NCI-H2171 (cell line): ENCODE results near the gene PIGU.
"Not testable (repeated sequence)": the region's sequence is repeated elsewhere in the genome, so short reads cannot be mapped to it uniquely, and the experiment has no call there.

Experiments used
- DNase-seq: peaks from one replicate; lab custom pipeline; 2025; lab: John Stamatoyannopoulos, UW

PIGU gene

DNA sequence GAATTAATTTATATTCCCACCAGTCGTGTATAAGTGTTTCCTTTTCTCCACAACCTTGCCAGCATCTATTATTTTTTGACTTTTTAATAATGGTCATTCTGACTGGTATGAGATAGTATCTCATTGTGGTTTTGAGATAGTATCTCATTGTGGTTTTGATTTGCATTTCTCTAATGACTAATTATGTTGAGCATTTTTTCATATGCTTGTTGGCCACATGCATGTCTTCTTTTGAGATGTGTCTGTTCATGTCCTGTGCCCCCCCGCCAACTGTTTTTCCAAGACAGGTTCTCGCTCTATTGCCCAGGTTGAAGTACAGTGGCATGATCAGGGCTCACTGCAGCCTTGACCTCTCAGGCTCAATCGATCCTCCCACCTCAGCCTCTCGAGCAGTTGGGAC lies 15.1 kb downstream of the PIGU start:
- not testable (repeated sequence) for DNase-seq

DNA sequence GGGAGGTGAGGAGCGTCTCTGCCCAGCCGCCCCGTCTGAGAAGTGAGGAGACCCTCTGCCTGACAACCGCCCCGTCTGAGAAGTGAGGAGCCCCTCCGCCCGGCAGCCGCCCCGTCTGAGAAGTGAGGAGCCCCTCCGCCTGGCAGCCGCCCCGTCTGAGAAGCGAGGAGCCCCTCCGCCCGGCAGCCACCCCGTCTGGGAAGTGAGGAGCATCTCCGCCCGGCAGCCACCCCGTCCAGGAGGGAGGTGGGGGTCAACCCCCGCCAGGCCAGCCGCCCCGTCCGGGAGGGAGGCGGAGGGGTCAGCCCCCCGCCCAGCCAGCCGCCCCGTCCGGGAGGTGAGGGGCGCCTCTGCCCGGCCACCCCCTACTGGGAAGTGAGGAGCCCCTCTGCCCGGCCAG lies 18.2 kb downstream of the PIGU start:
- DNase-seq: not testable (repeated sequence)

DNA sequence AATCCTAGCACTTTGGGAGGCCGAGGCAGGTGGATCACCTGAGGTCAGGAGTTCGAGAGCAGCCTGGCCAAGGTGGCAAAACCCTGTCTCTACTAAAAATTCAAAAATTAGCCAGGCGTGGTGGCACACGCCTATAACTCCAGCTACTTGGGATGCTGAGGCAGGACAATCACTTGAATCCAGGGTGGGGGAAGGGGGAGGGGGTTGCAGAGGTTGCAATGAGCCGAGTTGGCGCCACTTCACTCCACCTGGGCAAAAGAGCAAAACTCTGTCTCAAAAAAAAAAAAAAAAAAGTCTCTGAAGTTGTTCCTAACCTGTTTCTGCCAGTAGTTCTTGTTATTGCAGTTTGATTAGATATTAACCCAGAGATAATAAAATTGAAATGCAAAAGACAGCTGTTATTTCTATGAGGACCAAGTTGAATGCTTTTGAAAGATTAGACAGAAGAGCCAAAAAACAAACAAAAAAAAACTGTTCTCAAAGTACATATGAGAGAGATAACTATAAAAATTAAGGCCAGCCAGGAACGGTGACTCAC lies 22.6 kb downstream of the PIGU start:
- DNase-seq: no peak

DNA sequence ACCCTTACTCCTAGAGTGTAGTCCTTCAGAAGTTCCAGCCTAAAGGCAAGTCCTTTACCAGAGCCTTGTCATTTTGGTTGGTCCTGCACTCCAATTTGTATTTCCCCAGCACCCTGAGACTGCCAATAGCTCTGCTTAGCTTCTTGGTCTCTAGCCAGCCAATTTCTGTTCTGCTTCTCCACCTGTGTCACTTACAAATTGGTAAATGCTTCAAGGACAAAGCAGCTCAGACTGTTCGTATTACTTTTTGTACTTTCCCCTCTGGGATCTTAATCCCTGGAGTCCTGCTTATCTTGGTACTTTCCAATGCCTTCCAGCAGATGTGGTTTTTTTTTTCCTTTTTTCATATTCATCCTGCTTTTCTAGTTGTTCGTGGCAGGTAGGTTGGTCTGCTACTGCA lies 25.7 kb downstream of the PIGU start:
- no peak for DNase-seq

DNA sequence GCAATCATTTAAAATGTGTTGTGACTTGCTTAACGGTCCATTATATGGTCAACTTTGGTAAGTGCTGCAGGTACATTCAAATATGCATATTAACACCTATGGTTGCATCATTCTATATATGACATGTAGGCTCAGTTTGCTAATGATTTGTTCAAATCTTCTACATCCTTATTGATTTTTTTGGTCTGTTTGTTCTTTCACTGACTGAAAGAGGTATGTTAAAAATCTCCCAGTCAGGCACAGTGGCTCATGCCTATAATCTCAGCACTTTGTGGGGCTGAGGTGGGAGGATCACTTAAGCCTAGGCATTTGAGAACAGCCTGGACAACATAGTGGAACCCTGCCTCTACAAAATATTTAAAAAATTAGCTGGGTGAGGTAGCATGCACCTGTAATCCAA lies 29.2 kb downstream of the PIGU start:
- no peak for DNase-seq

DNA sequence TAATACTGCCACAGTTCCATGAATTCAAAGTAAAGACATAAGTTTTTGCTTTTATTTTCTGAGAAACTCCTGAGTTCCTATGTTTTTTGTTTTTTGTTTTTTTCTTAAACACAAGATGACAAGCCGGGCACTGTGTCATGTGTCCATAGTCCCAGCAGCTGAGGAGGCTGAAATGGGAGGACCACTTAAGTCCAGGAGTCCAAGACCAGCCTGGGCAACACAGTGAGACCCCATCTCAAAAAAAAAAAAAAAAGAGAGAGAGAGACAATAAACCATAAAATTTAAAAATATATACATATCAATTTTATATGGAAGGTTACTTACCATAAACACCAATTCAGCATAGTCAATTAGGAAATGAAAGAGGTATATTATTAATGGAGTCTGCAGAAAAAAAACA lies 31.9 kb downstream of the PIGU start:
- no peak for DNase-seq

DNA sequence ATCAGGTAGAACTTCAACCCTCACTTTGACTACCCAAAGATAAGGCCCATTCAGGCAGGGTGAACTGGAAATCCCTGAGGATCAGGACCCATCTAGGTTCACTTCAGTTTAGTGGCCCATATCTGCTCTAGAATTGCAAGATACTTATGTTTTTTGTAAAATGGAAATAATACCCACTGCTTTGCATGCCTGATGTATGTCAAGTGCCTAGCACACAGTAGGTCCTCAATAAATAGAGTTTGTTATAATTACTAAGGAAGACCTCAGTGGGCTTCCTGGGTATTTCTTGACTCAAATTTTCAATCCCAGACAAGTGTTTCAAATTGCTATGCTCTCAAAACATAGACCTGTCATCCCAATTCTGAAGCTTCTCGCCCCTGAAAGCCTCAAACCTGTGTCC lies 32.5 kb downstream of the PIGU start:
- no peak for DNase-seq

DNA sequence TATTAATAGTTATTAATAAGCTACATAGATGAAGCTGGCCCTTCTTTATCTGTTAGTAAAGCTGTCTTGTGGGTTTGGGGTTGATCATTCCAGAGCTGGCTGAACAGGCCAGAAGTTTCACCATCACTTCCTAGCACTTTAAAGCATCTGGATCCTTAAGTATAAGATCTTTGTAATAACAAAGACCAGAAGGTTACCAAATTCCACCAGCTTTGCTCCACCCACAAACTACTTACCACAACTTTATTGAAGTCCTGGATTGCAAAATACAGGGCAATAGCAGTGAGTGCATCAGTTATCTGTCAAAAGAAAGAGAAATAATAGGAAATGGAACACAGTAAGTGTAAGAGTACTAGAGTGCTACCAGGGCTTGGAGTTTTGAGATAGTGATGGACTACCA lies 33.0 kb downstream of the PIGU start:
- DNase-seq: no peak

DNA sequence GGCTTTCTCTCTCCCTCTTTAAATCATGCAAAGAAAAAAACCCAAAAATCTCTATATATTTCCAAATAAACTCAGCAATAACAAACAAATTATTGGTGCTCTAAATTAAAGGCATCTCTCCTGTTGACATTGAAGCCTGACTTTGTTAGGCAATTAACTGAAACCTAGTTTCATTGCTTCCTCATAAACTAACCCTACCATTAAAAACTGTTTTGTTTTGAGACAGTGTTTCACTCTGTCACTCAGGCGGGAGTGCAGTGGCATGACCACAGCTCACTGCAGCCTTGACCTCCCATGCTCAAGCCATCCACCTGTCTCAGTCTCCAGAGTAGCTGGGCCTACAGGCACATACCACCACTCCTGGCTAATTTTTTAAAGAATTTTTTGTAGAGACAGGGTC lies 34.9 kb downstream of the PIGU start:
- no peak for DNase-seq

DNA sequence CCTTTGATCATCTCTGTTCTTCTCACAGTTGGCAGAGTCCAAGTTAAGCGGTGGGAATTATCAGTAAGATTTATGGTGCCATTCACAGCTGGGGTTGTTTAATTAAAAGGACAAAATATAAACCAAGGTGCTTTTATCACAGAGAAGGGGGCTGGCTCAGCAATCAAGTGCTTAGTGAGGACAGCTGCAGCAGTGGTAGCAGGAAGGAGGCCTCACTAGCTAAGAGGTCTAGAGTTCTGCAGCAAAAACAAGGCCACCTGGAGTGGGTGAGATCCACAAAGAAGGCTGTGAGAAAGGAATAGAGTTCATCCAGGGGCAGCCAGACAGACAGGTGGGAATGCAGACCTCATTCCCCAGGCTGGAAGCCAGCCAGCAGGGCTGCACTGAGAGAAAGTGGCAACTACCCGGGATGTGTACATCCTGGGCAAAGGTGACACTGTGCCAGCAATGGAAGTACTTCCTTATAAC lies 37.1 kb downstream of the PIGU start:
- peak; percentile 87 for DNase-seq

DNA sequence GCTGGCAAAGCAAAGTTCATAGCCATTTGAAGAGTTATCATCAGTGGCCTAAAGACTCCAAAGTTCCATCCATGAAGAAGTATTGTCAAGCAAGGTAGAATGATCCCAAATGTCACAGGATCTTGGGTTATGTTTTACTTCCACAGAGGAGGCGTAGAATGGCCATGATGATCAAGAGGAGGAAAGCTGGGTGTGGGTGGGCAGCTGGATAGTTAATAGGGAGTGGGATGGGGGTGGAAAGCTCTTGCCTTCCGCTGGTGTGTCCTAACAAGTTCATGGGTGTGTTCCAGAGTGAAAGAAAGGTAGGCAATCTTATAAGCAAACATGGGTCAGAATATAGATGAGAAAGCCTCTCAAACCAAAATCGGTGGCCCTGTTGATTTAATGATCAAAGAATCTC lies 38.4 kb downstream of the PIGU start:
- no peak for DNase-seq

DNA sequence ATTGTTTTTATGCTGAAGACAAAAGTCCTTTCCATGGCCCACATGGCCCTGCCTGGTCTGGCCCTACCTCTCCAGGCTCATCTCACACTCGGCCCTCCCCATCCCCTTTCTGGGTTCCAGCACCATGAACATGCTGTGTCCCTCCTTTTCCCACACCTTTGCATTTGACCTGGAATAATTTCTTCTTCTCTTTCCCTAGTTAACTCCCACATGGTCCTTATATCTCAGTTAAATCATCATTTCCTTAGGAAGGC lies 38.9 kb downstream of the PIGU start:
- no peak for DNase-seq

DNA sequence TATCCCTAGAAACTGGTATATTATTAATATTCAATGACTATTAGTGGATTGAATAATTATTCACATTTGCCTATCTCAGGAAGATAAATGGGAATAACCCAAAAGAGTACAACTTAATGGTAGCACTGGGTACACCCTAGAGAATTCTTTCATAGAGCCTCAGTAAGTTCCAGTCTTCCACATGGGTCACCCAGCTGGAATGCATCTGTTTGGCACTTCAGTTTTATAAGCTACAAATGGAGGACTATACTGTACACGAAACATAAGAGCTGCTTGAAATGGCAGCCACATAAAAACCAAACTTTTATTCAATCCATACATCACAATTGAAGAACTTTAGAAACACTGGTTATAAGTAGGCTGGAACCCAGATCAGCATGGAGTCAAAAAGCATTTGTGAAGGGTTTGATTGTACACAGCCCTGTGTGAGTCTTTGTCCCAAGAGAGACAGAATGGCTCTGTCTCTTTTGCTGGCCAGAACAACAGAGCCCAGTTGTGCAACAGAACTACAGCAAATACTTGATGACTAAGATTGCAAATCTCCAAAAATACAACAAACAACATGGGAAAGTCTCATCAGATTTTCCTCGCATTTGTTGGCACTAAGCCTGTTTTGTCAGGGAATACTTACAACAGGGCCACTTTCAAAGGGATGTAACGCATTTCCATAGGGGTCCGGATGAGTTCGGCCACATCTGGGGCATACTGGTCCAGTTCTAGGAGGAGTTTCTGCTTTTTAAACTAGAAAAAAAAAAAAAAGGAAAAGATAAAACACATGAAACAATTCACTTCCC lies 39.5 kb downstream of the PIGU start:
- DNase-seq: no peak

DNA sequence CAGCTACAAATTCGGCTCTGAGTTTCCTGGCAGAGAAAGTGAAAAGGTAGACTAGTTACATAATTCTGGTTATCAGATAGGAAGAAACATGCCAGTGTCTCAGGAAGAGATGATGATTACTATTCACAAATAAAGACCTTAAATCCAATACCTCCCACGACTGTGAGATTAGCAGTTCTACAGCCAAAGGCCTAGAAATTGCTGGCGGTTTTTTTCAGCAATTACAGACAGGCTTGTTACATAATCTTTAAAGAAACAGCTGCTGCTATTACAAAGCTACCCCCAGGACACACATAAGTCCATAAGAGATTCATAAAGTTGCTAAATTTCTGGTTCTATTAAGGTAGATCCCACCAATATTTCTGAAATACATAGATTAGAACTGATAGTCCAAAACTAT lies 40.2 kb downstream of the PIGU start:
- DNase-seq: no peak

DNA sequence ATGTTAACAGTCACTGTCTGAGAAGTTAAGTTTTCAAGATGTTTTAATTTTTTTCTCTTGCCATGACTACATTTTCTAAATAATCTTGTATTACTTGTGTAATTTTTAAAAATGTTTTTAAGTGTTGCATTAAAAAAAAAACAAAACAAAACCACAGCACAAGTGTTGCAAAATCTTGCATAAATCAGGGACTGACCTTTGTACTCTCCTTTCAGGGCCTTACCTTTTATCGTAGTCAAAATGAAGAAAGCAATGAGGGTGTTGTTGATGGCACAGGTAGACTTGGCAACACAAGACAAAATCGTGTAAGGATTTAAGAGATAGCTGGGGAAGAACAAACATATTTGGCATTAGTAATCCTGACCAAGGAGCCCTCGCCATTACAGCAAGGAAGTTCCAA lies 42.5 kb downstream of the PIGU start:
- DNase-seq: no peak

DNA sequence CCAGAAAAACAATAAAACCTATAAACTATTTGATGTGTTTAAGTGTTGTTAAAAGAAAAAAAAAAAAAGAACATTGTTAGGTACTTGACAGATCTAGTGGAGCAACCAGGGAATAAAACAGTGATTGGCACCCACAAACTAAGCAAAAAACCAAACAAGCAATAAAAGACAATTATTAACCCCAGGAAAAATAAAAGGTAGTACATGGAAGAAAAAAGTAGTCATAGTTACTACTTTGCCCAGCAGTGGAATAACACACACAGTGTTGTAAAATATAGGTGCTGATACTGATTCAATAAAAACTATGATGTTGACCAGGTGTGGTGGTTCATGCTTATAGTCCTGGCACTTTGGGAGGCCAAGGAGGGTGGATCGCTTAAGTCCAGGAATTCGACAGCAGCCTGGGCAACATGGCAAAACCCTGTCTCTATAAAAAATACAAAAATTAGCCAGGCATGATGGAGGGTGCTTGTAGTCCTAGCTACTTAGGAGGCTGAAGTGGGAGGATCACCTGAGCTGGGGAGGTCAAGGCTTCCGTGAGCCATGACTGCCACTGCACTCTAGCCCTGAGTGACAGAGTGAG lies 43.9 kb downstream of the PIGU start:
- no peak for DNase-seq

DNA sequence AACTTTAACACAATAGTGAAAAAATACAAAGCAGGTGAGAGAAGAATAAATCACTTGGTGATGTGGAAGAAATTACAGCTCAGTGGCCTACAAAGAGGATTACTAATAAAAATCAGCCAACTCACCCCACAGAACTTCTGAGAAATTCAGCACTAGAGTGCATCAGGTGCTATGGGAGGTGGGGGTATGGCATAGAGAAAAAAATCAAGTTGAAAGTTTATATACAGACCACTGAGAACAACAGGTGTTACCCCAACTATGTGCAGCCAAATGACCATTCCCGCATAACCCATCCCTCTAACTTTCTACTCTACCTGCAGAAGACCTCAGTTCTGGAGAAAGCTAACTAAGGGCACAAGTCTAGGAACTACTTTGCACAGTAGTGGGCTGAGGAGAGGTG lies 47.0 kb downstream of the PIGU start:
- DNase-seq: no peak

DNA sequence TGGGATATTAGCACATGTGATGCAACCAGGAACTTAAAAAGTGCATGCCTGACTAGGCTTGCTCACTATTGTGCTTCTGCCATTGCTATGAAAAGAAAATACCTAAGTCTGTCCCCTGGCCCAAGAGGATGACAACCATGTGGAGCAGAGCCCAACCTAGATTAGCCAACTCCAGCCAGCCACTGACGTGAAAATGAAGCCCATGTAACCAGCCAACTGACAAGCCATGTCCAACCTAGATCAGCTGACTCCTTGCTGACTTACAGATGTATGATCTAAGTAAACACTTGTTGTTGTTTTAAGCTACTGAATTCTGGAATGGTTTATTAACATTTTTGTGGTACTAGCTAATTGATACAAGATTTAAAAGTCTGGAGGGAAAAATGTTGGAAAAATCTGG lies 47.5 kb downstream of the PIGU start:
- DNase-seq: no peak

DNA sequence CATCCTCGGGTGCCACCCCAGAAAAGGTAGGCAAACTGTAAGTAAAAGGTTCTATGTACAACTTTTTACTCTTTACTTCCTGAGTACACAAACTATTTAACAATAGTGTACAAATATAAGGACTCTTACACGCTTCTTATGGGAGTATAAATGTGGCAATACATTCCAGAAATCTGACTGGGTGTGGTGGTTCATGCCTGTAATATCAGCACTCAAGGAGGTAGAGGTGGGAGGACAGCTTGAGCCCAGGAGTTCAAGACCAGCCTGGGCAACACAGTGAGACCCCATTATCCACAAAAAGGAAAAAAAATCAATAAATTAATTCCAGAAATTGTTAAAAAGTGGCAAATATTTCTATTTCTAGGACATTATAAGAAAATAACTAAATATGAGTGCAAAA lies 48.9 kb downstream of the PIGU start:
- DNase-seq: no peak

DNA sequence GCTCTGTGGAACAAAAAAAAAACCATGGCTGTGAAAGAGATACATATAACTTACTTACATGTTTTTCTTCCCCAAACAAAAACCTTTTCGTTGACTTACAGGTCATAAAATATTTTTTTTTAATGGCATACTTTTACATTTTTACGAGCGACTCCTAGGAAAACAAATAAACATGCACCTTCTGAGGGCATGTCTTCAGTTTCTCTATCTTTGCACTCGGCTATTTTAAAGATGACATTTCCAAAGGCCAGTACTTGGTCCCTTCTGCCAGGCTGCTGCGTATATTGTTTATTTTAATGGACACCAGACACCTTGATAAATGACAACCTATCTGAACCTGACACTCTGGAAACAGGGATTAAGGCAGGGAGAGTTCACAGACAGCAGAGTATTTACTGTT lies 49.4 kb downstream of the PIGU start:
- DNase-seq: no peak

DNA sequence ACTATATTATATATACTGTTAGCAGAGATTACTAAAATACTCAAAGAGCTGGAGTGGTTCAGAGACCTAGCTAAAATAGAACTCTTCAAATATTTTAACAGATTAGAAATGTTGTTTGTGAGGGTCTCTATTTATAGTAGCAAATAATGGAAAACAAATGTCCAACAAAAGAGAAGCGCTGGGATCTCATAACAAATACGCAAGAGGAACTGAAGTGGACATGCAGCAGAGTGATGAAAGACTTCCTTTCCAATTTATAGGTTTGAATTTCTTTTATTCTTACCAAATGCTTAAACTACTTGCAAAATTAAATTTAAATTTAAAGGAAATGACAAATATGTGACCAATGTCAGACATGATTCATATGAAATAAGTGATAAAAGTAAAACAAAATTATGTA lies 49.9 kb downstream of the PIGU start:
- no peak for DNase-seq

DNA sequence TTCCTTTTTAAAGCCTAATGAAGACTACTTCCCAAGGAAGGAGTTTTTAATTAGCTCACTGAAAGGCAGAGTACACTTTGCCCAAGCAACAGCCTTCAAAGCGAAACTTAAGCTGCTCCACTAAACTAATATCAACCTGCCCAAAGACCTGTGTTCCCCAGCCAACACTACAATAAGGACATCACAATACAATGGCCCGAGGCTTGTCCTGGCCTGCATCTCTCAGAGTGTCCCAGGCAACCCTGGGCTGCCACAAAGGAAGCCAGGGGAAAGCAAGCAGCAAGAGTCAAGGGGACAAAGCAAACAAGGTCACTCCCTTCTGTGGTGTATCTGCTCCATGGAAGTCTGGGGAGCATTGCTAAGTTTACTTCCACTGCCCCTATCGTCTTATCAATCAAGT lies 52.3 kb downstream of the PIGU start:
- DNase-seq: no peak

DNA sequence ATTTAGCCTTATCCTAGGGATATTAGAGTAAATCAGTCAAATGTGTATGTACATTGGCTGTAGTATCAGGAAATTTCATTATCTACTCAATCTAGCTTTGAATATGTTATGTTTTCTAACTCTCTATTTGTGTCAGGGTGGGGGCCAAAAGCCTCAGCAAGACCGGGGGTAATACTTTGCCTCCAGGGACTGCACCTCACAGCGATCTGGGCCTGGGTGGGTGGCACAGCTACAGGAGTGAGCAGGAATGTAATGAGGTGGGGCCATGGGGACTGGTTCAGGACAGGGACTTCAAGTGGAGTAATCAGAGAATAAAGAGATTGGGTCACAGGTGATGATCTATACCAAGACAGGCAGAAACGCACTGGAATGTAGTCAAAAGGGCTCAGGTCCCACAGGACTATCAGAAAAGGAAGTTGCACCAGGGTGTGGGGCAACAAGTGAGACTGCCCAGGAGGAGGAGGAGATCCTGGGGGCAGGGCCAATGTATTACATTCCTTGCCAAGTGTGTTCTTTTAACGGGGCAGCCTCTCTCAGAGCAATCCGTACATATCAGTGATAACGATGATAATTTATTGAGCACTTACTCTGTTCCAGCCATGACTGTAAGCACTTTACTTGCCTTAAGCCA lies 54.0 kb downstream of the PIGU start:
- DNase-seq: no peak
